Aorta (tissue), 5 donors: ENCODE data around the gene OR2B6. TPM values are rescaled to one million over a fixed set of nuclear protein-coding genes. Genes with fewer than 3 reads are reported as not detected.

Source experiments
- ATAC-seq: fragments of 200-7000 bp; cut with Tn5 transposase; one replicate; pipeline ENCODE4 v1.9.1; 2022; ENCODE audit warnings: moderate library complexity; ENCODE audit not compliant: low FRiP score
- DNase-seq, 2 donors: peaks; one replicate each; pipeline ENCODE4 v3.0.0-alpha.2; 2020
- H3K27ac ChIP-seq, 2 donors: one replicate each; pipeline ENCODE4 v1.5.1; 2013; ENCODE audit warnings: low read length in 2 of 2, mild to moderate bottlenecking in 2 of 2, moderate library complexity in 2 of 2, control low read depth in 1 of 2, inconsistent platforms in 1 of 2, low read depth in 1 of 2
- H3K27me3 ChIP-seq, 2 donors: one replicate each; pipeline ENCODE4 v1.6.1; 2013; ENCODE audit warnings: control low read depth in 1 of 2, low read length in 1 of 2, mild to moderate bottlenecking in 1 of 2, moderate library complexity in 1 of 2; ENCODE audit not compliant: insufficient read depth in 2 of 2, control insufficient read depth in 1 of 2
- H3K36me3 ChIP-seq, 2 donors: one replicate each; pipeline ENCODE4 v1.6.1; 2013; ENCODE audit warnings: control low read depth in 1 of 2, low read length in 1 of 2, mild to moderate bottlenecking in 1 of 2; ENCODE audit not compliant: insufficient read depth in 2 of 2, control insufficient read depth in 1 of 2
- H3K4me1 ChIP-seq, 2 donors: one replicate each; pipeline ENCODE4 v1.6.1; 2013; ENCODE audit warnings: low read length in 2 of 2, control low read depth in 1 of 2, mild to moderate bottlenecking in 1 of 2, moderate library complexity in 1 of 2; ENCODE audit not compliant: insufficient read depth in 2 of 2, control insufficient read depth in 1 of 2
- H3K4me3 ChIP-seq, 2 donors: one replicate each; pipeline ENCODE4 v1.5.1; 2013; ENCODE audit warnings: low read length in 2 of 2, control low read depth in 1 of 2, mild to moderate bottlenecking in 1 of 2
- H3K9me3 ChIP-seq: one replicate; pipeline ENCODE4 v1.6.1; 2013; ENCODE audit warnings: mild to moderate bottlenecking, low read length; ENCODE audit not compliant: control insufficient read depth
- WGBS, 2 donors: extraction: QIAGEN DNeasy Blood & Tissue Kit; methylation state at CpG; one replicate each; pipeline ENCODE4 v1.1.7; 2013; 5-methylcytosine and 5-hydroxymethylcytosine counted together
- intact Hi-C, 2 donors: fragments of 100-400 bp; cut with DNase I; formaldehyde crosslinking; loops; one replicate each; pipeline versions ENCODE4 v1.14.2 to v1.15.0; 2022
- polyA plus RNA-seq, 2 donors: library from polyadenylated mRNA; stranded (reverse); fragments of 200-250 nt; gene quantifications; one replicate each; pipeline ENCODE4 v1.2.3, GENCODE V29; 2013
- total RNA-seq, 2 donors: library from RNA; stranded (reverse); fragmentation: NEBNext Ultra II Directional; extraction: Animal tissue kit (Norgen Biotek cat#: 25700); gene quantifications; one replicate each; pipeline ENCODE4 v1.2.1, GENCODE V29; 2021
- donor health status: healthy with polysubstance abuse.
- donor health status: Bipolar disorder and iron deficiency.
- donor health status: DM: no; HTN: no; CAD: no.
- donor health status: DM: no; HTN: no; CAD: no.
- donor health status: DM: yes; HTN: yes; CAD: no.

Gene OR2B6
- total and polyA plus RNA-seq, 4 donors: not detected

- H3K27ac ChIP-seq: no peak overlapping the region
- no peaks in the 10 kb centered on the region for H3K9me3 ChIP-seq
- WGBS, 2 donors: 80 to 81% methylated on average over 5 of the region's 5 CpGs
- H3K36me3 ChIP-seq: no peaks in the 10 kb centered on the region
- H3K4me1 ChIP-seq: no peaks in the 10 kb centered on the region
- ATAC-seq (no peak), DNase-seq (no peak)
- intact Hi-C loops: no loop called here
- no peak overlapping the region for H3K4me3 ChIP-seq
- no peaks in the 10 kb centered on the region for H3K27me3 ChIP-seq
Observed at GRCh38 chr6:28003059-28003458, 46.0 kb downstream of the OR2B6 start.

- intact Hi-C loops: no loop called here
- no peaks in the 10 kb centered on the region for H3K9me3 ChIP-seq
- DNase-seq (no peak), ATAC-seq (no peak)
- H3K27ac ChIP-seq: no peak overlapping the region
- no peaks in the 10 kb centered on the region for H3K4me1 ChIP-seq
- 60 to 68% methylated on average over 3 of the region's 3 CpGs for WGBS, 2 donors
- no peaks in the 10 kb centered on the region for H3K36me3 ChIP-seq
- H3K27me3 ChIP-seq: no peaks in the 10 kb centered on the region
- H3K4me3 ChIP-seq: no peak overlapping the region
Observed at GRCh38 chr6:28003661-28004060, 46.6 kb downstream of the OR2B6 start.

GRCh38 chr6:28004350-28005151 is 47.5 kb downstream of the OR2B6 start:
- Histone ChIP-seq H3K9me3 (no peaks in the 10 kb centered on the region), H3K27ac (no peak overlapping the region), H3K27me3 (no peaks in the 10 kb centered on the region), H3K4me3 (no peak overlapping the region), H3K36me3 (no peaks in the 10 kb centered on the region), H3K4me1 (no peaks in the 10 kb centered on the region)
- intact Hi-C loops: no loop called here
- no peak for DNase-seq
- WGBS, 2 donors: 56 to 64% methylated on average over 5 of the region's 5 CpGs
- no peak for ATAC-seq

GRCh38 chr6:28005152-28005890 is 48.3 kb downstream of the OR2B6 start:
- H3K4me3 ChIP-seq: no peak overlapping the region
- no peaks in the 10 kb centered on the region for H3K36me3 ChIP-seq
- H3K4me1 ChIP-seq: no peaks in the 10 kb centered on the region
- H3K27ac ChIP-seq: no peak overlapping the region
- 38% methylated on average over 5 of the region's 5 CpGs for WGBS, 2 donors
- DNase-seq: no peak
- H3K27me3 ChIP-seq: no peaks in the 10 kb centered on the region
- no peaks in the 10 kb centered on the region for H3K9me3 ChIP-seq
- ATAC-seq: no peak
- intact Hi-C loops: no loop called here

- 29 to 34% methylated on average over 3 of the region's 3 CpGs for WGBS, 2 donors
- no peaks in the 10 kb centered on the region for H3K4me1 ChIP-seq
- intact Hi-C loops: no loop called here
- no peaks in the 10 kb centered on the region for H3K27me3 ChIP-seq
- no peak for ATAC-seq
- H3K4me3 ChIP-seq: no peak overlapping the region
- H3K9me3 ChIP-seq: no peaks in the 10 kb centered on the region
- H3K27ac ChIP-seq: no peak overlapping the region
- no peaks in the 10 kb centered on the region for H3K36me3 ChIP-seq
- DNase-seq: no peak
Observed at GRCh38 chr6:28005975-28006374, 48.9 kb downstream of the OR2B6 start.

Other genes with a start within 250 kb of the OR2B6 start
- not detected for gene OR2B2, start 44.8 kb upstream of the OR2B6 start, total RNA-seq
- not detected for gene OR2B2, start 44.8 kb upstream of the OR2B6 start, polyA plus RNA-seq
- under 1 TPM; 0.24 to 0.42 TPM for gene ZNF165, start 123.3 kb downstream of the OR2B6 start, total RNA-seq
- gene ZNF165, start 123.3 kb downstream of the OR2B6 start, polyA plus RNA-seq: 1 to 10 TPM in 1 of 2 donors, under 1 TPM in 1; 0.61 to 2.1 TPM
- 1 to 10 TPM; 4.4 to 5.0 TPM for gene ZSCAN16, start 167.4 kb downstream of the OR2B6 start, total RNA-seq
- 1 to 10 TPM; 4.5 to 7.3 TPM for gene ZSCAN16, start 167.4 kb downstream of the OR2B6 start, polyA plus RNA-seq
- 10 to 100 TPM; 20.7 to 31.8 TPM for gene ZKSCAN8, start 184.6 kb downstream of the OR2B6 start, total RNA-seq
- gene ZKSCAN8, start 184.6 kb downstream of the OR2B6 start, polyA plus RNA-seq: 10 to 100 TPM in 1 of 2 donors, 1 to 10 TPM in 1; 2.3 to 12.5 TPM